Endothelial cell of umbilical vein (primary cell): ENCODE results near the gene NR1D2. TPM values are rescaled to one million over a fixed set of nuclear protein-coding genes. Genes with fewer than 3 reads are reported as not detected.

Experiments used
- BruUV-seq: library from RNA; stranded (reverse); fragments of 400-500 nt; replicated peaks from 2 replicates; lab custom pipeline; 2021; lab: Mats Ljungman, UMichigan
- CTCF ChIA-PET: fragments of 300-600, 350-600 bp; sonication (Branson Sonifier 250); formaldehyde crosslinking; loops from one replicate; lab custom pipeline; 2021; ENCODE audit warnings: antibody characterized with exemption, inconsistent platforms; lab: Charles Lee
- POLR2A ChIA-PET: fragments of 300-600, 350-600 bp; sonication (Branson Sonifier 250); formaldehyde crosslinking; loops from one replicate; lab custom pipeline; 2021; ENCODE audit warnings: antibody characterized with exemption, inconsistent platforms; lab: Charles Lee
- DNase-seq: peaks from one replicate; pipeline ENCODE4 v3.0.0-alpha.2; 2011; ENCODE audit warnings: low read depth, low spot score
- FAIRE-seq: peaks from 2 replicates; lab custom pipeline; 2011; peaks lifted over from hg19 to GRCh38; lab: Jason Lieb, UNC
- H2AFZ ChIP-seq: 2 replicates; pipeline ENCODE4 v1.6.0; 2012; ENCODE audit warnings: low read depth, low read length, control low read depth, inconsistent platforms
- H3K27ac ChIP-seq: 2 replicates; pipeline ENCODE4 v1.5.1; 2011; ENCODE audit warnings: low read depth, mild to moderate bottlenecking, control low read depth, low read length, moderate library complexity; ENCODE audit not compliant: insufficient read depth
- H3K27me3 ChIP-seq, 2 experiments: 2 replicates each; pipeline versions ENCODE4 v1.6.0 to v1.6.1; 2011; ENCODE audit warnings: low read length in 2 of 2, mixed read lengths in 1 of 2; ENCODE audit not compliant: control insufficient read depth in 2 of 2, insufficient read depth in 2 of 2
- H3K36me3 ChIP-seq, 2 experiments: 2 replicates in 1 of 2; 3 replicates in 1 of 2; pipeline ENCODE4 v1.5.1; 2011; ENCODE audit warnings: low read length in 2 of 2, mild to moderate bottlenecking in 1 of 2, moderate library complexity in 1 of 2; ENCODE audit not compliant: control insufficient read depth in 2 of 2, insufficient read depth in 2 of 2; ENCODE audit errors: extremely low read depth in 1 of 2
- H3K4me1 ChIP-seq: 3 replicates; pipeline ENCODE4 v1.5.1; 2011; ENCODE audit warnings: mild to moderate bottlenecking, low read length; ENCODE audit not compliant: control insufficient read depth, insufficient read depth; ENCODE audit errors: extremely low read depth
- H3K4me2 ChIP-seq: 2 replicates; pipeline ENCODE4 v1.6.1; 2011; ENCODE audit warnings: low read length, control low read depth, mixed read lengths; ENCODE audit not compliant: insufficient read depth
- H3K4me3 ChIP-seq, 3 experiments: fragments of 200-600 bp in 1 of 3; sonication (generic), shearing (Covaris generic) in 1 of 3; replicated peaks in 1 of 3; 2 replicates each; pipeline ENCODE4 v1.5.1; 2011 to 2016; ENCODE audit warnings: control low read depth in 3 of 3, low read length in 3 of 3, mild to moderate bottlenecking in 2 of 3, inconsistent platforms in 1 of 3, low read depth in 1 of 3, moderate library complexity in 1 of 3; ENCODE audit not compliant: insufficient read depth in 1 of 3
- H3K79me2 ChIP-seq: 2 replicates; pipeline ENCODE4 v1.6.0; 2012; ENCODE audit warnings: low read length, inconsistent platforms; ENCODE audit not compliant: control insufficient read depth, insufficient read depth
- H3K9ac ChIP-seq: replicated peaks from 2 replicates; pipeline ENCODE3; 2011; ENCODE audit warnings: low read length, control low read depth; ENCODE audit not compliant: insufficient read depth; ENCODE audit errors: extremely low read depth
- H3K9me1 ChIP-seq: replicated peaks from 3 replicates; pipeline ENCODE4 v1.6.0; 2011; ENCODE audit warnings: mild to moderate bottlenecking, low read length; ENCODE audit not compliant: control insufficient read depth, insufficient read depth; ENCODE audit errors: extremely low read depth
- H3K9me3 ChIP-seq: replicated peaks from 2 replicates; pipeline ENCODE4 v1.5.1; 2012; ENCODE audit warnings: low read length, inconsistent platforms; ENCODE audit not compliant: control insufficient read depth, insufficient read depth
- H4K20me1 ChIP-seq: replicated peaks from 2 replicates; pipeline ENCODE3; 2011; ENCODE audit warnings: mild to moderate bottlenecking, low read length; ENCODE audit not compliant: control insufficient read depth, insufficient read depth; ENCODE audit errors: extremely low read depth
- CTCF ChIP-seq, 2 donors: IDR thresholded peaks; 1 replicate in 1 of 2; 2 replicates in 1 of 2; pipeline ENCODE4 v1.5.1; 2011; ENCODE audit warnings: low read length in 2 of 2, mild to moderate bottlenecking in 2 of 2, moderate library complexity in 2 of 2, control low read depth in 1 of 2, inconsistent platforms in 1 of 2, low read depth in 1 of 2; ENCODE audit not compliant: insufficient read depth in 1 of 2; ENCODE audit errors: extremely low read depth in 1 of 2
- EZH2 ChIP-seq: IDR thresholded peaks from 2 replicates; pipeline ENCODE4 v1.6.1; 2012; ENCODE audit warnings: borderline replicate concordance, low read depth, mild to moderate bottlenecking, moderate library complexity, low read length, inconsistent platforms; ENCODE audit not compliant: severe bottlenecking
- FOS ChIP-seq: IDR thresholded peaks from 2 replicates; pipeline ENCODE4 v1.6.1; 2011; ENCODE audit warnings: mild to moderate bottlenecking, low read length, moderate library complexity, borderline replicate concordance; ENCODE audit not compliant: insufficient read depth
- JUN ChIP-seq: IDR thresholded peaks from 2 replicates; pipeline ENCODE4 v1.6.1; 2011; ENCODE audit warnings: borderline replicate concordance, low read depth; ENCODE audit not compliant: insufficient read length, insufficient read depth
- MAX ChIP-seq: IDR thresholded peaks from 2 replicates; pipeline ENCODE4 v1.6.1; 2011; ENCODE audit not compliant: insufficient read depth, insufficient read length
- dilution Hi-C: fragments of 300-500 bp; cut with MboI; formaldehyde crosslinking; loops from one replicate; pipeline ENCODE4 v1.15.0; 2019; ENCODE audit warnings: low sequenced_read_pairs; ENCODE audit not compliant: extremely low pct_ligation_motif_present
- intact Hi-C: fragments of 100-400 bp; cut with micrococcal nuclease; formaldehyde crosslinking; loops from one replicate; pipeline ENCODE4 v1.10.0; 2022
- polyA plus RNA-seq, 4 experiments: library from polyadenylated mRNA; depleted of rRNA in 3 of 4; stranded (reverse) in 3 of 4; unstranded in 1 of 4; fragments of >200 nt; gene quantifications; 2 replicates each; pipeline versions ENCODE4 v1.2.1 to v1.2.3, GENCODE V29; 2011 to 2012; ENCODE audit warnings: missing spikeins in 1 of 4
- total RNA-seq: library from RNA; stranded (reverse); gene quantifications from 2 replicates; pipeline ENCODE4 v1.2.3, GENCODE V29; 2021

Gene NR1D2
- total and polyA plus RNA-seq, 2 donors (not counting 3 experiments of a cell fraction or from before 2014, with no cell fraction given): 4.3 to 14.6 TPM

GRCh38 chr3:23926736-23927135, 18.4 kb upstream of the NR1D2 start:
- CTCF ChIA-PET: interaction anchor here (0.6 to 1.7 kb wide), 4 partner anchors 9 to 71 kb away, joined by 3 to 6 read pairs (median 4); no protein-coding TSS in a partner anchor
- H3K4me3 ChIP-seq: no peak overlapping the region
- intact Hi-C loops: no loop called here
- peaks cover 0 to 5% of the 10 kb centered on the region in 2 experiments for H3K27me3 ChIP-seq
- H3K79me2 ChIP-seq: no peaks in the 10 kb centered on the region
- no peaks in the 10 kb centered on the region for H3K9me1 ChIP-seq
- no peaks in the 10 kb centered on the region for H3K4me1 ChIP-seq
- H3K4me2 ChIP-seq: no peak overlapping the region
- no peaks in the 10 kb centered on the region for H3K9me3 ChIP-seq
- no peak for FAIRE-seq
- TF ChIP-seq FOS (no peak), MAX (no peak), EZH2 (no peak), CTCF (IDR thresholded peaks at IDR 0.05; ENCODE audit: extremely low read depth in 1 of 2, insufficient read depth in 1 of 2, low read depth in 1 of 2, low read length in 2 of 2) (peak in 1 of 2 donors; percentile 5), JUN (no peak)
- H3K9ac ChIP-seq: no peak overlapping the region
- POLR2A ChIA-PET: interaction anchor here (1.6 kb wide), 1 partner anchor 10 kb away, joined by 8 read pairs; the partner anchor contains the start of genes NKIRAS1 and RPL15
- DNase-seq: no peak
- H2AFZ ChIP-seq: no peak overlapping the region
- no TSS peak for BruUV-seq
- H4K20me1 ChIP-seq: no peaks in the 10 kb centered on the region
- no peaks in the 10 kb centered on the region for H3K36me3 ChIP-seq
- no peak overlapping the region for H3K27ac ChIP-seq
- dilution Hi-C loops: no loop called here
